ENCODE results near the gene SBF2.
"Not testable (repeated sequence)": the region's sequence is repeated elsewhere in the genome, so short reads cannot be mapped to it uniquely, and the experiment has no call there.

SBF2 gene

GRCh38 chr11:10255388-10256125 is 38.5 kb downstream of the SBF2 start:
- no peak for TF ChIP-seq CTCF (IDR thresholded peaks at IDR 0.05; ENCODE audit: borderline replicate concordance, insufficient read depth, low read depth, low read length)
- no peak overlapping the region for H3K4me3 ChIP-seq (ENCODE audit: low read depth, low read length)

- not testable (repeated sequence) for H3K4me3 ChIP-seq (ENCODE audit: low read depth, low read length)
Measured at GRCh38 chr11:10249448-10250131, 44.4 kb downstream of the SBF2 start.

GRCh38 chr11:10247011-10247410 is 47.0 kb downstream of the SBF2 start:
- H3K4me3 ChIP-seq (ENCODE audit: low read depth, low read length), result no peak overlapping the region
- no peak for TF ChIP-seq CTCF (IDR thresholded peaks at IDR 0.05; ENCODE audit: borderline replicate concordance, insufficient read depth, low read depth, low read length)

GRCh38 chr11:10243896-10244575 is 50.0 kb downstream of the SBF2 start:
- no peak for TF ChIP-seq CTCF (IDR thresholded peaks at IDR 0.05; ENCODE audit: borderline replicate concordance, insufficient read depth, low read depth, low read length)
- no peak overlapping the region for H3K4me3 ChIP-seq (ENCODE audit: low read depth, low read length)

DNA sequence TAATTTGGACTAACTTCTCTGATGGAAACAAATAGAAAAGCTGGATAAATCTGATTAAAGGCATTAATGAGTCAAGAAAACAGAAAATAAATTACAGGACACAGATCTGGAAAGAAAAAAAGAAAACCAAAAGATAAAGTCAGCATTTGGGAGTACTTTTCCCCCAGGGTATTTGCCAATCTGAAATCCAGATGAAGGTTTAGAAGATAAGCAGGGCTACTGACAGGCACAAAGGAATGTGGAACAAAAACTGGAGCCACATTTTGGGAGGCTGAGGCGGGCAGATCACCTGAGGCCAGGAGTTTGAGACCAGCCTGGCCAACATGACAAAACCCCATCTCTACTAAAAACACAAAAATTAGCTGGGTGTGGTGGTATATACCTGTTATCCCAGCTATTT is 57.2 kb downstream of the SBF2 start:
- no peak for TF ChIP-seq CTCF (IDR thresholded peaks at IDR 0.05; ENCODE audit: borderline replicate concordance, insufficient read depth, low read depth, low read length)
- no peak overlapping the region for H3K4me3 ChIP-seq (ENCODE audit: low read depth, low read length)

DNA sequence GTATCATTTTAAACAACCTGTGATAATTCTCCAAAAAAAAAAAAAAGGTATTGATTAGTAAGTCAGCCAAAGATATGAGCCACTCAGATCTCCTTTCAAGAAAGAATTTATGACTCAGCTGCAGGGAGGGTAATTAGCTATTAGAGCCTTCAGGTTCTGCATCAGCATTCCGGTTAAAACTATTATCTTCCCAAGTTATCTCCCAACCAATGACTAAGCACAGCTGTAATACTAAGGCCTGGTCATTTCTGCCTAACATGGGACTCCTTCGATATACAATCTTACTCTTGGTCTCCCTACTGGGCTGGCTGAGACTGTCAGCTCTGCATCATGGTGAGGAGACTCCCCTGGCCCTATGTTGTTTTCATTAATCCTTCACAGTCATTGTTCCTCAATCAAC is 60.4 kb downstream of the SBF2 start:
- no peak for TF ChIP-seq CTCF (IDR thresholded peaks at IDR 0.05; ENCODE audit: borderline replicate concordance, insufficient read depth, low read depth, low read length)
- H3K4me3 ChIP-seq (ENCODE audit: low read depth, low read length), result no peak overlapping the region

DNA sequence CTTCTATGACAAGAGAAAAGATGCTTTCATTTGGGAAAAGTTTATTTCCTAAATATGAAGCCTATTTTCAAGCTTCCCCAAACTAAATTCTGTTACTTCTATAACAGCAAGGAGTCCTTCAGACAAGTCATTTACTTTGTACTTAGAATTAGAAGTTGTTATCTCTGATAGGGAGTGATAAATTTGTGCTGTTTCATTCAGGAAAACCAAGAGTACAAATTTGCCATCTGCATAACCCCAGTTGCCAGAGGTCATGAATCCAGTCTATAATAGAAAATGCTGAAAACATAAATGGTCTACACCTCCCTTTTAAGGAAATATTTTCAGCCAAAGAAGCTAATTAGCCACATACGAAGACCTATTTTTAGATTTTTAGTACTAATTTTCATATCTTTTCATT is 61.3 kb downstream of the SBF2 start:
- no peak for TF ChIP-seq CTCF (IDR thresholded peaks at IDR 0.05; ENCODE audit: borderline replicate concordance, insufficient read depth, low read depth, low read length)
- no peak overlapping the region for H3K4me3 ChIP-seq (ENCODE audit: low read depth, low read length)

GRCh38 chr11:10231803-10232202 is 62.2 kb downstream of the SBF2 start:
- not testable (repeated sequence) for H3K4me3 ChIP-seq (ENCODE audit: low read depth, low read length)
